IMR-90 (cell line): Measurements from ENCODE around the gene CCHCR1. TPM values are rescaled to one million over a fixed set of nuclear protein-coding genes. Genes with fewer than 3 reads are reported as not detected.

Experiments used
- ATAC-seq: fragments of 200-7000 bp; cut with Tn5 transposase; 2 replicates; pipeline ENCODE4 v1.9.1; 2020; ENCODE audit warnings: low read depth, mild to moderate bottlenecking, moderate library complexity
- BruUV-seq: library from RNA; stranded (reverse); fragments of 400-500 nt; replicated peaks from 2 replicates; lab custom pipeline; 2021; lab: Mats Ljungman, UMichigan
- CTCF ChIA-PET: fragments of 300-600 bp; formaldehyde crosslinking; extraction: SDS; loops from one replicate; lab custom pipeline; 2021; ENCODE audit warnings: antibody characterized with exemption; lab: Yijun Ruan, JAX
- POLR2A ChIA-PET: fragments of 300-600 bp; sonication (Branson Sonifier 250); formaldehyde crosslinking; loops from one replicate; lab custom pipeline; 2022; ENCODE audit warnings: antibody characterized with exemption; ENCODE audit not compliant: unreplicated experiment; lab: Charles Lee
- DNase-seq: peaks from one replicate; pipeline ENCODE4 v3.0.0; 2013
- H2AFZ ChIP-seq: replicated peaks from 2 replicates; pipeline ENCODE3; 2013; ENCODE audit warnings: low read length, mild to moderate bottlenecking; ENCODE audit not compliant: poor library complexity
- H2AK5ac ChIP-seq: 2 replicates; pipeline ENCODE4 v1.6.1; 2013; ENCODE audit warnings: low read depth, low read length, inconsistent platforms
- H2AK9ac ChIP-seq: replicated peaks from 2 replicates; pipeline ENCODE3; 2013; ENCODE audit warnings: mild to moderate bottlenecking, low read depth, low read length, moderate library complexity; ENCODE audit not compliant: poor library complexity
- H2BK120ac ChIP-seq: 2 replicates; pipeline ENCODE4 v1.6.1; 2013; ENCODE audit warnings: low read depth, low read length, inconsistent platforms
- H2BK15ac ChIP-seq: 3 replicates; pipeline ENCODE4 v1.6.1; 2013; ENCODE audit warnings: low read depth, low read length, inconsistent platforms
- H2BK20ac ChIP-seq: 2 replicates; pipeline ENCODE4 v1.6.1; 2013; ENCODE audit warnings: low read depth, mild to moderate bottlenecking, inconsistent platforms, low read length, moderate library complexity
- H2BK5ac ChIP-seq: 2 replicates; pipeline ENCODE4 v1.6.1; 2013; ENCODE audit warnings: mild to moderate bottlenecking, low read depth, low read length, inconsistent platforms; ENCODE audit not compliant: poor library complexity, severe bottlenecking
- H3K14ac ChIP-seq: replicated peaks from 2 replicates; pipeline ENCODE4 v1.6.1; 2013; ENCODE audit warnings: low read depth, low read length, inconsistent platforms
- H3K18ac ChIP-seq: 2 replicates; pipeline ENCODE4 v1.6.1; 2013; ENCODE audit warnings: low read depth, low read length, control low read depth
- H3K23ac ChIP-seq: 2 replicates; pipeline ENCODE4 v1.6.1; 2013; ENCODE audit warnings: low read depth, low read length, inconsistent platforms
- H3K27ac ChIP-seq: 2 replicates; pipeline ENCODE4 v1.5.1; 2013; ENCODE audit warnings: mild to moderate bottlenecking, control low read depth, low read length; ENCODE audit not compliant: insufficient read depth
- H3K27me3 ChIP-seq: 2 replicates; pipeline ENCODE4 v1.6.1; 2013; ENCODE audit warnings: low read length; ENCODE audit not compliant: control insufficient read depth, insufficient read depth
- H3K36me3 ChIP-seq: 2 replicates; pipeline ENCODE4 v1.6.1; 2013; ENCODE audit warnings: low read length, mixed read lengths; ENCODE audit not compliant: control insufficient read depth, insufficient read depth
- H3K4ac ChIP-seq: 2 replicates; pipeline ENCODE4 v1.6.1; 2013; ENCODE audit warnings: low read depth, low read length, inconsistent platforms
- H3K4me1 ChIP-seq: 2 replicates; pipeline ENCODE4 v1.6.1; 2013; ENCODE audit warnings: low read length, mixed read lengths; ENCODE audit not compliant: control insufficient read depth, insufficient read depth
- H3K4me2 ChIP-seq: 2 replicates; pipeline ENCODE4 v1.6.1; 2013; ENCODE audit warnings: low read depth, mild to moderate bottlenecking, control low read depth, low read length, moderate library complexity
- H3K4me3 ChIP-seq: 2 replicates; pipeline ENCODE4 v1.5.1; 2013; ENCODE audit warnings: low read depth, mild to moderate bottlenecking, control low read depth, low read length, moderate library complexity; ENCODE audit not compliant: insufficient read depth
- H3K56ac ChIP-seq: 2 replicates; pipeline ENCODE4 v1.6.1; 2013; ENCODE audit warnings: low read length, inconsistent platforms; ENCODE audit not compliant: insufficient read depth; ENCODE audit errors: extremely low read depth
- H3K79me1 ChIP-seq, 2 experiments: 2 replicates each; pipeline ENCODE4 v1.6.1; 2013; ENCODE audit warnings: low read length in 2 of 2, inconsistent platforms in 1 of 2, low read depth in 1 of 2
- H3K9ac ChIP-seq: 2 replicates; pipeline ENCODE4 v1.6.1; 2013; ENCODE audit warnings: low read depth, low read length, control low read depth
- H3K9me1 ChIP-seq: 2 replicates; pipeline ENCODE4 v1.6.1; 2013; ENCODE audit warnings: low read length, inconsistent platforms; ENCODE audit not compliant: insufficient read depth
- H3K9me3 ChIP-seq: 2 replicates; pipeline ENCODE4 v1.6.1; 2013; ENCODE audit warnings: low read length; ENCODE audit not compliant: control insufficient read depth, insufficient read depth
- H4K20me1 ChIP-seq: 2 replicates; pipeline ENCODE4 v1.6.1; 2013; ENCODE audit warnings: low read length, inconsistent platforms; ENCODE audit not compliant: insufficient read depth
- H4K5ac ChIP-seq: 2 replicates; pipeline ENCODE4 v1.6.1; 2013; ENCODE audit warnings: mild to moderate bottlenecking, low read depth, low read length, control low read depth
- H4K8ac ChIP-seq, 2 experiments: 2 replicates each; pipeline ENCODE4 v1.6.1; 2013; ENCODE audit warnings: low read depth in 2 of 2, low read length in 2 of 2, control low read depth in 1 of 2, inconsistent platforms in 1 of 2
- H4K91ac ChIP-seq: 2 replicates; pipeline ENCODE4 v1.6.1; 2013; ENCODE audit warnings: low read depth, low read length, inconsistent platforms; ENCODE audit not compliant: insufficient read depth
- BHLHE40 ChIP-seq: fragments of 150-350 bp; IDR thresholded peaks from 2 replicates; pipeline ENCODE4 v1.6.1; 2016; ENCODE audit warnings: mild to moderate bottlenecking, low read depth, low read length
- CEBPB ChIP-seq: IDR thresholded peaks from 2 replicates; pipeline ENCODE4 v1.6.1; 2012; ENCODE audit warnings: low read depth, low read length, improper control_type of control experiment
- FOS ChIP-seq: fragments of 150-350 bp; IDR thresholded peaks from 2 replicates; pipeline ENCODE4 v1.6.1; 2016; ENCODE audit warnings: low read depth, low read length
- MAFK ChIP-seq: IDR thresholded peaks from 2 replicates; pipeline ENCODE4 v1.6.1; 2012; ENCODE audit warnings: low read depth, low read length, improper control_type of control experiment
- NFE2L2 ChIP-seq: fragments of 150-350 bp; IDR thresholded peaks from 2 replicates; pipeline ENCODE4 v1.6.1; 2016; ENCODE audit warnings: low read depth, mild to moderate bottlenecking, low read length
- POLR2A ChIP-seq: IDR thresholded peaks from 2 replicates; pipeline ENCODE4 v1.6.1; 2012; ENCODE audit warnings: mild to moderate bottlenecking, low read depth, low read length
- RAD21 ChIP-seq: IDR thresholded peaks from 2 replicates; pipeline ENCODE4 v1.6.1; 2012; ENCODE audit warnings: low read length, improper control_type of control experiment
- RFX5 ChIP-seq: IDR thresholded peaks from 2 replicates; pipeline ENCODE4 v1.8.0; 2012; ENCODE audit warnings: low read depth, mild to moderate bottlenecking, low read length, moderate library complexity
- SMC3 ChIP-seq: fragments of 150-350 bp; IDR thresholded peaks from 2 replicates; pipeline ENCODE4 v1.6.1; 2016; ENCODE audit warnings: low read depth, mild to moderate bottlenecking, antibody characterized with exemption, low read length, moderate library complexity
- WGBS, 2 experiments: methylation state at CpG; one replicate each; pipeline versions ENCODE4 v1.1.5 to v1.1.7; 2013; ENCODE audit warnings: missing lambda C conversion rate in 2 of 2; ENCODE audit not compliant: insufficient read length in 1 of 2; ENCODE audit errors: extremely low coverage in 2 of 2; 5-methylcytosine and 5-hydroxymethylcytosine counted together
- dilution Hi-C: fragments of 300-500 bp; cut with HindIII; formaldehyde crosslinking; loops from one replicate; pipeline ENCODE4 v1.14.3; 2018; ENCODE audit warnings: low sequenced_read_pairs; ENCODE audit not compliant: unreplicated experiment
- in situ Hi-C: fragments of 300-500 bp; cut with MboI; formaldehyde crosslinking; loops from 3 replicates; pipeline ENCODE4 v1.14.3; 2019; ENCODE audit warnings: low sequenced_read_pairs, inconsistent platforms, mixed read lengths
- intact Hi-C: fragments of 100-400 bp; cut with micrococcal nuclease; formaldehyde crosslinking; loops from 2 replicates; pipeline ENCODE4 v1.10.0; 2022
- polyA plus RNA-seq, 3 experiments: library from polyadenylated mRNA; depleted of rRNA; stranded (reverse); fragments of >200 nt; gene quantifications; 2 replicates each; pipeline ENCODE4 v1.2.3, GENCODE V29; 2012; ENCODE audit warnings: low replicate concordance in 1 of 3
- total RNA-seq: library from RNA; depleted of rRNA; stranded (reverse); fragments of >200 nt; gene quantifications from 2 replicates; pipeline ENCODE4 v1.2.3, GENCODE V29; 2012
- TF ChIP-seq, protein P1 (sequence below): fragments of 150-350 bp; IDR thresholded peaks from 2 replicates; pipeline ENCODE4 v1.6.1; 2016; ENCODE audit warnings: low read depth, mild to moderate bottlenecking, low read length, moderate library complexity, borderline replicate concordance

The CCHCR1 gene
- total and polyA plus RNA-seq, 2 of the 4 experiments (the other 2 are of a cell fraction) = 13.1 to 22.0 TPM

DNA sequence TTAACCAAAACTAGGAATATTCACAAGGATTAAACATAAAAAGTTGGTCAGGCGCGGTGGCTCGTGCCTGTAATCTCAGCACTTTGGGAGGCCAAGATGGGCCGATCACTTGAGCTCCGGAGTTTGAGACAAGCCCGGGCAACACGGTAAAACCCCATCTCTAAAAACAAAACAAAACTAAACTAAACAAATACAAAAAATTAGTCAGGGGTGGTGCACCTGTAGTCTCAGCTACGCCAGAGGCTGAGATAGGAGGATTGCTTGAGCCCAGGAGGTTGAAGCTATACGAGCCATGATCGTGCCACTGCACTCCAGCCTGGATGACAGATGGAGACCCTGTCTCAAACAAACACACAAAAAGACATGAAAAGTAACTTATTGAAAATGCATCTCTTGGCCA, 21.9 kb downstream of the CCHCR1 start:
- Histone ChIP-seq H2BK5ac (no peak overlapping the region), H3K9me1 (peaks cover 8% of the 10 kb centered on the region; the same call in 1 of the 2 replicates), H2BK20ac (no peak overlapping the region), H3K18ac (no peak overlapping the region), H3K9me3 (no peaks in the 10 kb centered on the region), H3K36me3 (no peaks in the 10 kb centered on the region), H3K4me3 (no peak overlapping the region), H3K27me3 (no peaks in the 10 kb centered on the region), H2BK15ac (no peak overlapping the region), H3K4ac (no peak overlapping the region), H3K14ac (no peak overlapping the region), H2BK120ac (no peak overlapping the region), H4K20me1 (no peaks in the 10 kb centered on the region; the same call in 1 of the 2 replicates), H4K5ac (no peak overlapping the region), H2AK9ac (no peak overlapping the region), H3K23ac (no peak overlapping the region), H3K9ac (no peak overlapping the region), H4K91ac (no peak overlapping the region), H3K27ac (no peak overlapping the region), H2AK5ac (no peak overlapping the region), H4K8ac (no peak overlapping the region), H2AFZ (no peak overlapping the region), H3K79me1 (no peaks in the 10 kb centered on the region), H3K4me1 (peaks cover 5% of the 10 kb centered on the region; the same call in 1 of the 2 replicates), H3K4me2 (no peak overlapping the region), H3K56ac (no peak overlapping the region)
- DNase-seq (no peak), ATAC-seq (no peak)
- in situ Hi-C loops = loop anchor here (5.0 kb wide), 2 partner anchors 57 to 232 kb away; no protein-coding TSS in a partner anchor
- dilution Hi-C loops = no loop called here
- ChIA-PET CTCF (interaction anchor here (0.6 to 1.1 kb wide), 2 partner anchors 56 to 231 kb away, joined by 3 to 4 read pairs; no protein-coding TSS in a partner anchor), POLR2A (no interaction called here)
- no TSS peak for BruUV-seq
- intact Hi-C loops = loop anchor here (2.0 to 5.0 kb wide), 2 partner anchors 137 to 231 kb away; partner anchors contain the start of gene HLA-C
- WGBS, 2 experiments = 100% methylated on average over 3 of the region's 10 CpGs; no CpG with 5 or more reads in 1 of the 2 experiments
- TF ChIP-seq RAD21 (no peak), MAFK (no peak), BHLHE40 (no peak), CEBPB (no peak), POLR2A (no peak), SMC3 (no peak), RFX5 (no peak), NFE2L2 (no peak), FOS (no peak)
- TF ChIP-seq, protein P1, sequence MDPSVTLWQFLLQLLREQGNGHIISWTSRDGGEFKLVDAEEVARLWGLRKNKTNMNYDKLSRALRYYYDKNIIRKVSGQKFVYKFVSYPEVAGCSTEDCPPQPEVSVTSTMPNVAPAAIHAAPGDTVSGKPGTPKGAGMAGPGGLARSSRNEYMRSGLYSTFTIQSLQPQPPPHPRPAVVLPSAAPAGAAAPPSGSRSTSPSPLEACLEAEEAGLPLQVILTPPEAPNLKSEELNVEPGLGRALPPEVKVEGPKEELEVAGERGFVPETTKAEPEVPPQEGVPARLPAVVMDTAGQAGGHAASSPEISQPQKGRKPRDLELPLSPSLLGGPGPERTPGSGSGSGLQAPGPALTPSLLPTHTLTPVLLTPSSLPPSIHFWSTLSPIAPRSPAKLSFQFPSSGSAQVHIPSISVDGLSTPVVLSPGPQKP = no peak
